Endothelial cell of umbilical vein (primary cell): ENCODE data around the gene HFE. TPM values are rescaled to one million over a fixed set of nuclear protein-coding genes. Genes with fewer than 3 reads are reported as not detected.
A peak's percentile ranks its signal among the peaks of the same experiment; 100 is the strongest.

Source experiments
- BruUV-seq: library from RNA; stranded (reverse); fragments of 400-500 nt; replicated peaks from 2 replicates; lab custom pipeline; 2021; lab: Mats Ljungman, UMichigan
- CTCF ChIA-PET: fragments of 300-600, 350-600 bp; sonication (Branson Sonifier 250); formaldehyde crosslinking; loops from one replicate; lab custom pipeline; 2021; ENCODE audit warnings: antibody characterized with exemption, inconsistent platforms; lab: Charles Lee
- POLR2A ChIA-PET: fragments of 300-600, 350-600 bp; sonication (Branson Sonifier 250); formaldehyde crosslinking; loops from one replicate; lab custom pipeline; 2021; ENCODE audit warnings: antibody characterized with exemption, inconsistent platforms; lab: Charles Lee
- DNase-seq: peaks from one replicate; pipeline ENCODE4 v3.0.0-alpha.2; 2011; ENCODE audit warnings: low read depth, low spot score
- FAIRE-seq: peaks from 2 replicates; lab custom pipeline; 2011; peaks lifted over from hg19 to GRCh38; lab: Jason Lieb, UNC
- H2AFZ ChIP-seq: 2 replicates; pipeline ENCODE4 v1.6.0; 2012; ENCODE audit warnings: low read depth, low read length, control low read depth, inconsistent platforms
- H3K27ac ChIP-seq: 2 replicates; pipeline ENCODE4 v1.5.1; 2011; ENCODE audit warnings: low read depth, mild to moderate bottlenecking, control low read depth, low read length, moderate library complexity; ENCODE audit not compliant: insufficient read depth
- H3K27me3 ChIP-seq, 2 experiments: 2 replicates each; pipeline versions ENCODE4 v1.6.0 to v1.6.1; 2011; ENCODE audit warnings: low read length in 2 of 2, mixed read lengths in 1 of 2; ENCODE audit not compliant: control insufficient read depth in 2 of 2, insufficient read depth in 2 of 2
- H3K36me3 ChIP-seq, 2 experiments: 2 replicates in 1 of 2; 3 replicates in 1 of 2; pipeline ENCODE4 v1.5.1; 2011; ENCODE audit warnings: low read length in 2 of 2, mild to moderate bottlenecking in 1 of 2, moderate library complexity in 1 of 2; ENCODE audit not compliant: control insufficient read depth in 2 of 2, insufficient read depth in 2 of 2; ENCODE audit errors: extremely low read depth in 1 of 2
- H3K4me1 ChIP-seq: 3 replicates; pipeline ENCODE4 v1.5.1; 2011; ENCODE audit warnings: mild to moderate bottlenecking, low read length; ENCODE audit not compliant: control insufficient read depth, insufficient read depth; ENCODE audit errors: extremely low read depth
- H3K4me2 ChIP-seq: 2 replicates; pipeline ENCODE4 v1.6.1; 2011; ENCODE audit warnings: low read length, control low read depth, mixed read lengths; ENCODE audit not compliant: insufficient read depth
- H3K4me3 ChIP-seq, 3 experiments: fragments of 200-600 bp in 1 of 3; sonication (generic), shearing (Covaris generic) in 1 of 3; replicated peaks in 1 of 3; 2 replicates each; pipeline ENCODE4 v1.5.1; 2011 to 2016; ENCODE audit warnings: control low read depth in 3 of 3, low read length in 3 of 3, mild to moderate bottlenecking in 2 of 3, inconsistent platforms in 1 of 3, low read depth in 1 of 3, moderate library complexity in 1 of 3; ENCODE audit not compliant: insufficient read depth in 1 of 3
- H3K79me2 ChIP-seq: 2 replicates; pipeline ENCODE4 v1.6.0; 2012; ENCODE audit warnings: low read length, inconsistent platforms; ENCODE audit not compliant: control insufficient read depth, insufficient read depth
- H3K9ac ChIP-seq: replicated peaks from 2 replicates; pipeline ENCODE3; 2011; ENCODE audit warnings: low read length, control low read depth; ENCODE audit not compliant: insufficient read depth; ENCODE audit errors: extremely low read depth
- H3K9me1 ChIP-seq: replicated peaks from 3 replicates; pipeline ENCODE4 v1.6.0; 2011; ENCODE audit warnings: mild to moderate bottlenecking, low read length; ENCODE audit not compliant: control insufficient read depth, insufficient read depth; ENCODE audit errors: extremely low read depth
- H3K9me3 ChIP-seq: replicated peaks from 2 replicates; pipeline ENCODE4 v1.5.1; 2012; ENCODE audit warnings: low read length, inconsistent platforms; ENCODE audit not compliant: control insufficient read depth, insufficient read depth
- H4K20me1 ChIP-seq: replicated peaks from 2 replicates; pipeline ENCODE3; 2011; ENCODE audit warnings: mild to moderate bottlenecking, low read length; ENCODE audit not compliant: control insufficient read depth, insufficient read depth; ENCODE audit errors: extremely low read depth
- EZH2 ChIP-seq: IDR thresholded peaks from 2 replicates; pipeline ENCODE4 v1.6.1; 2012; ENCODE audit warnings: borderline replicate concordance, low read depth, mild to moderate bottlenecking, moderate library complexity, low read length, inconsistent platforms; ENCODE audit not compliant: severe bottlenecking
- FOS ChIP-seq: IDR thresholded peaks from 2 replicates; pipeline ENCODE4 v1.6.1; 2011; ENCODE audit warnings: mild to moderate bottlenecking, low read length, moderate library complexity, borderline replicate concordance; ENCODE audit not compliant: insufficient read depth
- GATA2 ChIP-seq: IDR thresholded peaks from 2 replicates; pipeline ENCODE4 v1.7.0; 2011; ENCODE audit warnings: low read depth, mild to moderate bottlenecking, moderate library complexity, mixed read lengths, low read length; ENCODE audit not compliant: insufficient read length, insufficient read depth
- JUN ChIP-seq: IDR thresholded peaks from 2 replicates; pipeline ENCODE4 v1.6.1; 2011; ENCODE audit warnings: borderline replicate concordance, low read depth; ENCODE audit not compliant: insufficient read length, insufficient read depth
- MYC ChIP-seq: IDR thresholded peaks from one replicate; pipeline ENCODE4 v1.6.1; 2011; ENCODE audit warnings: mild to moderate bottlenecking, low read depth, low read length
- POLR2A ChIP-seq: IDR thresholded peaks from 2 replicates; pipeline ENCODE4 v1.6.1; 2012; ENCODE audit warnings: low read depth, mild to moderate bottlenecking, control low read depth, low read length
- POLR2AphosphoS5 ChIP-seq: IDR thresholded peaks from 2 replicates; pipeline ENCODE4 v1.6.1; 2012; ENCODE audit warnings: low read depth, mild to moderate bottlenecking, control low read depth, low read length, moderate library complexity; ENCODE audit not compliant: insufficient read depth
- dilution Hi-C: fragments of 300-500 bp; cut with MboI; formaldehyde crosslinking; loops from one replicate; pipeline ENCODE4 v1.15.0; 2019; ENCODE audit warnings: low sequenced_read_pairs; ENCODE audit not compliant: extremely low pct_ligation_motif_present
- intact Hi-C: fragments of 100-400 bp; cut with micrococcal nuclease; formaldehyde crosslinking; loops from one replicate; pipeline ENCODE4 v1.10.0; 2022
- polyA plus RNA-seq, 4 experiments: library from polyadenylated mRNA; depleted of rRNA in 3 of 4; stranded (reverse) in 3 of 4; unstranded in 1 of 4; fragments of >200 nt; gene quantifications; 2 replicates each; pipeline versions ENCODE4 v1.2.1 to v1.2.3, GENCODE V29; 2011 to 2012; ENCODE audit warnings: missing spikeins in 1 of 4
- total RNA-seq: library from RNA; stranded (reverse); gene quantifications from 2 replicates; pipeline ENCODE4 v1.2.3, GENCODE V29; 2021
- TF ChIP-seq, protein P1 (sequence below), 2 donors: IDR thresholded peaks; 1 replicate in 1 of 2; 2 replicates in 1 of 2; pipeline ENCODE4 v1.5.1; 2011; ENCODE audit warnings: low read length in 2 of 2, mild to moderate bottlenecking in 2 of 2, moderate library complexity in 2 of 2, control low read depth in 1 of 2, inconsistent platforms in 1 of 2, low read depth in 1 of 2; ENCODE audit not compliant: insufficient read depth in 1 of 2; ENCODE audit errors: extremely low read depth in 1 of 2
- TF ChIP-seq, protein P2 (sequence below): IDR thresholded peaks from 2 replicates; pipeline ENCODE4 v1.6.1; 2011; ENCODE audit not compliant: insufficient read depth, insufficient read length

The HFE gene
- total and polyA plus RNA-seq, 2 donors (not counting 3 experiments of a cell fraction or from before 2014, with no cell fraction given) = 6.3 to 8.1 TPM

DNA sequence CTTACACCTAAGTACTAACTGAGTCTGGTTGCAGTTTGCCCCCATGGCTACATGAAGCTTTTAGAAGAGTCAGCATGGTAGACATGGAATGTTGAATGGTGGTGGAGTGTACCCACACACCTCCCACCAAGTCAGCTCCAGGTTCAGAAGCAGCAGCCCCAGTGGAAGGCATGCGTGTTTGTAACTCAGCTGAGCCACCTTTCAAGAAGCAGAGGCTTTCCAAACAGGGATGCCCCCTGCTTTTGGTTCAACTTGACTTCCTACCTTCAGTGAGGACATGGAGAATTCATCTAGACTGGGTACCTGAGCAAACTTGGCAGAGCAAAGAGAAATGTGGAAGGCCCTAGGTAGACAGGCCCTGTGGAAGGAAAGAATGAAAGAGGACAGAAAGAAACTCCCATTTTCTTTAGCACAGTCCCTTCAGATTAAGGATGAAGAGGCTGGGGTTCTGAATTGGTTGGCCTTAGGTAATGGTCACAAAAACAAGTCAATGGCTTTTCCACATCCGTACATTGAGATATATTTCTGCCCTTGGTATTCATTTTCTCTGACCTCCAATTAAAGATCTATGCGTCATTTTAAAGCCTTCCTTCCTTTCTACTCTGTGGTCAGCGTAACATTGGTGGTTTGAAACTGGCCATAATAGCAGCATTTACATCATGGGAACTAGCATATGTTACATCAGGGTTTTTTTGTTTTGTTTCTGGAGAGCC is 53.2 kb downstream of the HFE start:
- TSS peak; percentile 57 for BruUV-seq
- no peaks in the 10 kb centered on the region for H3K79me2 ChIP-seq
- POLR2A ChIA-PET = interaction anchor here (1.1 kb wide), 1 partner anchor 43 kb away, joined by 3 read pairs; no protein-coding TSS in a partner anchor
- H3K4me3 ChIP-seq = no peak overlapping the region
- no peaks in the 10 kb centered on the region for H3K36me3 ChIP-seq
- no peak overlapping the region for H2AFZ ChIP-seq
- H3K4me2 ChIP-seq = no peak overlapping the region
- H3K9me3 ChIP-seq = no peaks in the 10 kb centered on the region
- H3K4me1 ChIP-seq = peaks cover 12% of the 10 kb centered on the region
- H3K9ac ChIP-seq = no peak overlapping the region
- H3K27ac ChIP-seq = no peak overlapping the region
- dilution Hi-C loops (no loop called here), intact Hi-C loops (loop anchor here (1.0 kb wide), 1 partner anchor 15 kb away; no protein-coding TSS in a partner anchor)
- FAIRE-seq = peak; percentile 85
- peaks cover 6 to 14% of the 10 kb centered on the region in 2 experiments for H3K27me3 ChIP-seq
- TF ChIP-seq, protein P1, sequence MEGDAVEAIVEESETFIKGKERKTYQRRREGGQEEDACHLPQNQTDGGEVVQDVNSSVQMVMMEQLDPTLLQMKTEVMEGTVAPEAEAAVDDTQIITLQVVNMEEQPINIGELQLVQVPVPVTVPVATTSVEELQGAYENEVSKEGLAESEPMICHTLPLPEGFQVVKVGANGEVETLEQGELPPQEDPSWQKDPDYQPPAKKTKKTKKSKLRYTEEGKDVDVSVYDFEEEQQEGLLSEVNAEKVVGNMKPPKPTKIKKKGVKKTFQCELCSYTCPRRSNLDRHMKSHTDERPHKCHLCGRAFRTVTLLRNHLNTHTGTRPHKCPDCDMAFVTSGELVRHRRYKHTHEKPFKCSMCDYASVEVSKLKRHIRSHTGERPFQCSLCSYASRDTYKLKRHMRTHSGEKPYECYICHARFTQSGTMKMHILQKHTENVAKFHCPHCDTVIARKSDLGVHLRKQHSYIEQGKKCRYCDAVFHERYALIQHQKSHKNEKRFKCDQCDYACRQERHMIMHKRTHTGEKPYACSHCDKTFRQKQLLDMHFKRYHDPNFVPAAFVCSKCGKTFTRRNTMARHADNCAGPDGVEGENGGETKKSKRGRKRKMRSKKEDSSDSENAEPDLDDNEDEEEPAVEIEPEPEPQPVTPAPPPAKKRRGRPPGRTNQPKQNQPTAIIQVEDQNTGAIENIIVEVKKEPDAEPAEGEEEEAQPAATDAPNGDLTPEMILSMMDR (IDR thresholded peaks at IDR 0.05; ENCODE audit: extremely low read depth in 1 of 2, insufficient read depth in 1 of 2, low read depth in 1 of 2, low read length in 2 of 2) = no peak
- peak; percentile 24 for TF ChIP-seq FOS
- TF ChIP-seq JUN = peak; percentile 49
- peak; percentile 19 for TF ChIP-seq GATA2
- peak; percentile 66 for TF ChIP-seq POLR2AphosphoS5
- no peak for TF ChIP-seq POLR2A
- TF ChIP-seq EZH2 = no peak
- TF ChIP-seq MYC = no peak
- TF ChIP-seq, protein P2, sequence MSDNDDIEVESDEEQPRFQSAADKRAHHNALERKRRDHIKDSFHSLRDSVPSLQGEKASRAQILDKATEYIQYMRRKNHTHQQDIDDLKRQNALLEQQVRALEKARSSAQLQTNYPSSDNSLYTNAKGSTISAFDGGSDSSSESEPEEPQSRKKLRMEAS = no peak
- CTCF ChIA-PET = no interaction called here
- DNase-seq = peak; percentile 72
- no peaks in the 10 kb centered on the region for H4K20me1 ChIP-seq
- no peaks in the 10 kb centered on the region for H3K9me1 ChIP-seq
